Activated CD8-positive, alpha-beta memory T cell treated with anti-CD3 and anti-CD28 coated beads, Interleukin-2, amount 50 U/mL, for 48 hours (primary cell): ENCODE data around the gene NECTIN4.
A peak's percentile ranks its signal among the peaks of the same experiment; 100 is the strongest.
"Not testable (repeated sequence)": the region's sequence is repeated elsewhere in the genome, so short reads cannot be mapped to it uniquely, and the experiment has no call there.

Source experiments
- DNase-seq: peaks from one replicate; pipeline ENCODE4 v3.0.0-alpha.2; 2020

The NECTIN4 gene

DNA sequence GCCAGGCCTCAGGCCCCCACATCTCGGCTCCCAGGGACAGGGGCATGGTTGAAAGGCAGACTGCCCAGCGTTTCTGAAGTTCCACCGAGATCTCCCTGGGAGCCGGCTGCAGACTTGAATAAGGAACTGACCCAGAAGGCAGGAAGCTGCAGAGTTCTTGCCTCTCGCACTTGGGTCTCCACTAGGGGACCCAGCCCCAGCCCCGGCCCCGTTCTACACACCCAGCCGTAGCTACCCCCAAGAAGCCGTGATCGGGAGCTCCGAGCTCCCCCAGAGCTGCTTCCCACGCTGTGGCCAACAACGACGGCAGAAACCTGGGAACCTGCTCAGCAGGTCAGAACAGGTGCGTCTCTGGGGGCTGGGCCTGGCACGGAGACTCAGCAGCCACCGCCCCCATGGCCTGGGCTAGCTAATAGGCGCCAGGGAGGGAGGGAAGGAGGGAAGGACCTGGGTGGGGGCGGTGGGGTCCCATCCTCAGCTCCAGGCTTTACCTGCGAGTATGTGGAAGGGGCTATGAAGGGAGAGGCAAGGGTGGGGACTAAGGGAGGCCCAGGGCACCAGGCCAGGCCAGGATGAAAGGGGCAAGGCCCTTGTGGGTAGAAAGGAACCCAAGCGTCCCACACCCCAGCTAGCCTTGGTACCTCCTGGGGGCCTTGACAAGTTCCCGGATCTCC, at the start of gene NECTIN4:
TSS of gene NECTIN4 (minus strand) at position 308 of the 674 bp plus-strand sequence. CDS start at position 46, 262 bp downstream.
- no peak for DNase-seq

DNA sequence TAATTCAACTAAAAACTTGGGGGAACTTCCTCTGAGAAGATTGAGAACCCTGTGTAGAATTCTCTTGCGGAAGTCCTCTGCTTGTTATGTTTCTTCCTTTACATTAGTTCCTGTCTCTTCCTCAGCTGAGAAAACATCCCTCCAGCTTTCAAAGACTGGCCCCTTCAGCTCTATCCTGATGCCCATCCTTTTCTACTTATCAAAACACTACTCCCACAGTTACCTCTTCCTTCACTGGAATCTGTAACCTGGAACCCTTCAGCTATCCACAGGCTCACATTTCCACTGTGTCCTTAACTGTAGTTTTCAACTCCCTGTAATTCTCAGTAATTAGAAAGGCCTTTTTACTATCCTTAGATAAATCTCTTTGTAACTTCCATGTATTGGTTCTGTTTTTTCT, 49.1 kb upstream of the NECTIN4 start:
- DNase-seq: no peak

DNA sequence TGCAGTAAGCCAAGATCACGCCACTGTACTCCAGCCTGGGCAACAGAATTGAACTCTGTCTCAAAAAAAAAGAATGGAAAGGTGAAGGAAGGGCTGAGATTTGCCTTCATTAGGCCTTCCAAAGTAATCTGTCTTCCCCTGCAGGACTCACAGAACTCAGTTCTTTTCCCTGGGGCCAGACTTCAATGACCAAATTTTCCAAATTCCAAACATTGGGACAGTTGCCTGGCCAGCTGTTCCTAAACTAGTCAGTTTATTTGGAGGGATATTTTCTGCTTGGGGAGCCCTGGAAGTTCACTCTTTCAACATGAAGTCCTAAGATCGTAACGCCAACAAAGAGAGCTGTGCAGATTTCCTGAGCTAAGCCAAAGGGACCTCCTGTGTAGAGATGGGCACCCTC, 48.5 kb upstream of the NECTIN4 start:
- no peak for DNase-seq

DNA sequence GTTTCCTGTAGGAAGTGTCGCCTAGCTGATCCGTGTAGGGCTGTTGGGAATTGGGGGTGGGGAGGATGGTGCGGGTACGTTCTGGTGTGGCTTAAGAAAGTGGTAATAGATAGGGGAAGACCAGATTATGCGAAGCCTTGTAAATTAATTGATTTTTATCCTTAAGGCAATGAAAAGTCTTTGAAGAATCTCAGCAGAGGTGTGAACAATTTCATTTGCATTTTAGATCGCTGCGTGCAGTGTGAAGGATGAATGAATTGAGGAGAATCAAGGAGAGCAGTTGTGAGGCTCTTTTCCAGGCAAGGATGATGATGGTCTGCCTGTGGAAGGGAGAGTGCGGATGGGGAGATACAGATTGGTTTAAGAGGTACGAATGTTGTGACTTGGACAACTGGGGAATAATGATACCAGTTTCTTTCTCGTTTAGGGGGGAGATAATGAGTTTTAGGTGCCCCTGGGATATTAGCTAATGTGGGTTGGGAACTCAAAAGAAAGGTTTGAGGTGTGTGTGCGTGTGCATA, 43.9 kb upstream of the NECTIN4 start:
- no peak for DNase-seq

DNA sequence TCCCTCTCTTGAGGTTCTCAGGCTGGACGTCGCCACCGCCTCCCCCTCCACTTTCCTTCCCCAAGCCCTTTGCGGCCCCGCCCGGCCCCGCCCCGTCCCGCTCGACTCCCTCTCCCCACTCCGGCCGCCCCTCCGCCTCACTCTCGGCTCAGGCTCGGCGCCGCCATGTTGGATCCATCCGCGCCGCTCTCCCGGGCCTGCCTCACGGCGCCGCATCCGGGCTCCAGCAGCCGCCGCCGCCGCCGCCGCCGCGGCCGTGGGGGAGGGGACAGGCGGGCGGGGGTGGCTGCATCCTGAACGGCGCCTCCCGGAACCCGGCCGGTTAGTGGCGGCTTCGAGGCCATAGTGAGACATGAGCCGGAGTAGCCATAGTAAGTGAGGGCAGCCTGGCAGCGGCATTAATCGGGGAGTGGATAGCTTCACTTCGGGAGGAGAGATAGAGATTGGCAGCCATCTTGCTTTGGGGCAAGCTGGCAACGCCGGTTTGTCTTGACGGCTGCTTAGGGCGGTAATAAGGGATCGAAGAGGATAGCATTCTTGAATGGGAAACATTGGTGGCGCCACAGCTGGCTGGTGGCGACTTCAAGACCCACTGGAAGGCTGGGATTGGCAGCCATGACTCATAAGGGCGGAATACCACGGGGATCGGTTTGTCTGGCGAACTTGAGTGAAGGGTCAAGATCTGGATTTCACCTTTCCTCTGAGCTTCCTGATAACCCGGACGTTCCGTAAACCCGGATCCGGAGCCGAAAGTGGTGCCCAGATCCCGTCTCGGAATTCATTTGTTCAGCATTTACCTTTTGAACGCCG, 43.3 kb upstream of the NECTIN4 start, which contains the start of gene DEDD:
TSS of gene DEDD (minus strand) at position 258 of the 810 bp plus-strand sequence. CDS start 8,205 bp downstream, outside the sequence.
- peak; percentile 92 for DNase-seq

DNA sequence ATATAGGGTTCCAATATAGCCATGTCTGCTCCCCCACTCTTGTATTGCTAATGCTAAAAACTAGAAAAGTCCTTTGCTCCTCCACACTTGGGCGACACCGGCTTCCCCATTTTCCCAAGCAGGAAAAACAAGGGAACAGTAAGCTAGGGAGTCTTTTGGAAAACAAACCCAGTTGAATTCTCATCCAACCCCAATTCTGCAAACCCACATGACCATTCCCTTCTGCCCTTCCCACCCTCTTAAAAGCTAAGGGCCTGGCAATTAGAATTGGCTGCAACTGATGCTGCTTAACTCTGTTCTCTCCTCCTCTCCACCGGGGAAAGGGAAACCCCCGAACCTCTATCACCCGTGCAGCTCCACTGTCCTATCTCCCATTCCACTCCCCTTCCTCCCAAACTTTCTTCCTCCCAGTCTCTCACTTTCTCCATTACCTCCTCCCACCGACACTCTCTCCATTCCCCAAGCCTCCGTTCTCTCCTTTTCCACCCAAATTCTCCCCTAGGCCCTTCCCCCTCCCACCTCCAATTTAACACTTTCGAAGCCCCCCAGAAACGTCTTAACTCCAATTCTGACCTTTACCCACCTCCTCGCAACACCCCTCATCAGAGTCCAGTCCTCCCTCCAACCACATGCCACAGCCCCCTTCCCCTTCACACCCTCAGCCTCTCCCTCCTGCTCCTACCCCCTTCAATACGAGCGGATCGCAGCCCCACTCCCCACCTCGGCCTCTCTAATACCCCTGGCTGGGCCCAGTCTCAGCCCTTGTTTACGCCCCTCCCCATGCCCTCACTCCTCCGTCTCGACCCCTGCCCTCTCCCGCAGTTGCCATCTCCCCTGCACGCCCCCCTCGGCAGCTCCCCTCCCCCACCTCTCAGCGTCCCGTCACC, 42.4 kb upstream of the NECTIN4 start:
- no peak for DNase-seq

DNA sequence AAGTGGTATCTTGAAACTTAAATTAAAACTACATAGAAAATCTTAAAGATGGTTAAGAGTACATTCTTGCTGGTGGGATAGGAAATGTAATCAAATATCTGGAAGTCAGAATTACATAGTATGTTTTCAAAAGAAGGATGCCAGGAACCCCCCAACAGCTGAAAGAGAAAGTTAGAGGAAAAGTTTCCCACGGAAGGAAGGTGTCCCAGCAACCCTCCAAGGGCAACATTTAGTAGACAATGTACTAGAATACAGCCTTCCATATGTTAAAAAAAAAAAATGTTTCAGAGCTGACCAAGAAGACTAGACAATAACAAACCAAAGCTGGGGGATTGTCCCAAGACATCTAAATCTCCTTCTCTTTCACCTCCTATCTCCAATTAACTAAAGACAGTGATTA, 40.9 kb upstream of the NECTIN4 start:
- no peak for DNase-seq

DNA sequence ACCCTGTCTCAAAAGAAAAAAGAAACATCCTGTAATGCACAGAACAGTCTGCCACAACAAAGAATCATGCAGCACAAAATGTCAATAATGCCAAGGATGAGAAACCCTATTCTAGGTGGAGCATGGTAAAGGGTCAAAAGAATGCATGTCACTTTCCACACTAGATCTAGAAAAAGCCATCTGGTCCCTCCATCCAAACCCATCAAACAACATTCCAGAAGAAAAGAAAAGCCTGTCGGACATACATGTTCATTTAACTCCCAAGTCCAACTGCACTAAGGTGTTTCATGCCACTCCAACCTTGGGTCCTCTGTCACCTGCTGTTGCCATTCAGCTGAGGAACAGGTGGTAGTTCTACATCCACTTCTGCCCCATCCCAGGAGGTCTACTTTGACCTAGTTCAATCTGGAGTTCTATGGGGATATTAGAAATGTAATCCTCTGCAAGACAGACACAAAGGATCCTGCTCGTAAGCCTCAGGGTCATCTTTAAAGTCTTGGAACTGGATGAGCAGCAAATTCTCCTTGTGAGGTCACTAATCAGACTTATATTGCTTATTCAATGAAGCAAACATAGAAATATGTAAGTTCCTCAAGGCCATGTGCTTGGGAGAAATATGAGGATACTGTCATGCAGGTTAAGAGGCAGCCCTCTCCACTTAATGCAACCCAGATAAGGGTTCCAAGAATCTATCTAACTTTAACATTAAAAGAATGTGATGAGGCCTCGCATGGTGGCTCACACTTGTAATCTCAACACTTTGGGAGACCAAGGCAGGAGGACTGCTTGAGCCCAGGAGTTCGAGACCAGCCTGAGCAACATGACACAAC, 39.4 kb upstream of the NECTIN4 start:
- DNase-seq: no peak

DNA sequence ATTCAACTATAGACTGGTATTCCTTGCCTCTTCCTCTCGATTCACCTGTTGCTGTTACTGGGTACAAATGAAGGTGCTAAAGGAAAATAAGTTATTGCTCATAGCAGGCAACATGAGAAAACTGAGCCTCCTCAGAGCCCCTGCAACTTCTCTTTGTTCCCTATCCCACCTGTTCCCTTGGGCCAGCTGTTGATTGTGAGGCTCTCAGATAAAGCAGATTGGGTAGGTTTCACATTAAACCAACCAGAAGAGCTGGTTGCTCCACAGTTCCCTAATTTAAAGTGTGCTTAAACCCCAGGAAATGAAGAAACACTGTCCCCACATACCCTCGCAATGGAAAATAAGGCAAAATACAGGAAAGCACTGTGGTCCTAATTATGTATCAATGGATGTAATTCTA, 38.3 kb upstream of the NECTIN4 start:
- no peak for DNase-seq

DNA sequence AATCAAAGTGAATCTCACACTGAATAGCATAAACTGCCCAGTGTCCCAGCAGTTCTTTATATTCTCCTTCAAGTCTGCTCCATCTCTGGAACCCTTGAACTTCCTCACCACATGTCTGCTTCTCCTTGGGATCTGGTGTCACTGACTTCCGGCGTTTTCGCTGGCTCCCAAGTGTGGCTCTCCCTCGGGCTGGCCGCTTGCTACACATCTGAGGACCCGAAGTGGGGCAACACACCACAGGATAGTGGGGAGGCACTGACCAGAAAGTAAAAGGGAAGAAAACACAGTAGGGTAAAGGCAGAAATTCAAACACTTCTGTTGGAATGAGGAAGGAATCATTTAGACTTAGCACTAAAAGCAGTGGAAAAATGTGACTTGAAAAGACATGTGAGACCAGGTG, 33.6 kb upstream of the NECTIN4 start:
- DNase-seq: no peak

DNA sequence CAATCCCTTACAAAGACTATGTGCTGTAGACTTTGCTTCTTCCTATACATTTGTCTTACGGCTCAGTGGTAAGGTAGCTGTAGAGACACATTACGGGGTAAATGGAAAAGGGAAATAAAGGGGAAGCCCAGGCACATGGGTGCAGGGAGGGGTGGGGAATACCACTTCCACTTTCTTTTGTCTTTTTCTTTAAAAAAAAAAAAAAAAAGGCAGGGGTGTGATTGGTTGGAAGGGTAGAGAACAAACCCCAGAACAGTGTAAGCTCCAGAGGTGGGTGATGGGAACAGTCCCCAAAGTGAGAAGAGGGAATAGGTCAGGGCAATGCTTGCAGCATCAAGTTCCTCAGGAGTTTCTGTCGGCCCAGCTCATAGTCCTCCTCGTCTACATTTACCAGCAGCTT, 32.5 kb upstream of the NECTIN4 start:
- DNase-seq: no peak

DNA sequence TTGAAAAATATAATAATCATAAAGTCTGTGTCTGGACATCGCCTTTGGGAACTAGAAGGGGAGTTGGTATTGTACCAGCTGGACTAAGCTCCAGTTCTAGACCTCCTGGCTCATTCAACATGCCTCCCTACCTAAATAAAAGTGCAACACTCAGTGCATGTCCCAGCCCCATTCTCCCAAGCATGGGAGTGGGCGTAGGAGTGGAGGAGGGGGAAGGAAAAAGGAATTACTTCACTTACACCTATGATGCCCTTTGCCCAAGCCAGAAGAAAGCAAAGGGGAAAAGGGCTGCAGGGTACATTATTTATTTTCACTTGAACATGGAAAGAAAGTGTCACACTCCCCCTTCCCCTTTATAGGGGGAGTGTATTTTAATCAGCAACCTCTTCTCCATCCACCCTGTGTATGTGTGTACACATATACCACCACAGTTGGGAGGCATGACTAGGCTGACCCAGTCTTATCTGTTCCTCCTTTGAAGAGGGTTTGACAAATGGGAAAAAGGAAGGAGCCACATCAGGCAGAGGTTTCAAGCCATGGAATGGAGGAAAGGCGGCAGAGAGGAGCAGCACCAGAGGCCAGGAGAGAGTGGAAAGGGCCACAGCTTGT, 31.8 kb upstream of the NECTIN4 start:
- no peak for DNase-seq

DNA sequence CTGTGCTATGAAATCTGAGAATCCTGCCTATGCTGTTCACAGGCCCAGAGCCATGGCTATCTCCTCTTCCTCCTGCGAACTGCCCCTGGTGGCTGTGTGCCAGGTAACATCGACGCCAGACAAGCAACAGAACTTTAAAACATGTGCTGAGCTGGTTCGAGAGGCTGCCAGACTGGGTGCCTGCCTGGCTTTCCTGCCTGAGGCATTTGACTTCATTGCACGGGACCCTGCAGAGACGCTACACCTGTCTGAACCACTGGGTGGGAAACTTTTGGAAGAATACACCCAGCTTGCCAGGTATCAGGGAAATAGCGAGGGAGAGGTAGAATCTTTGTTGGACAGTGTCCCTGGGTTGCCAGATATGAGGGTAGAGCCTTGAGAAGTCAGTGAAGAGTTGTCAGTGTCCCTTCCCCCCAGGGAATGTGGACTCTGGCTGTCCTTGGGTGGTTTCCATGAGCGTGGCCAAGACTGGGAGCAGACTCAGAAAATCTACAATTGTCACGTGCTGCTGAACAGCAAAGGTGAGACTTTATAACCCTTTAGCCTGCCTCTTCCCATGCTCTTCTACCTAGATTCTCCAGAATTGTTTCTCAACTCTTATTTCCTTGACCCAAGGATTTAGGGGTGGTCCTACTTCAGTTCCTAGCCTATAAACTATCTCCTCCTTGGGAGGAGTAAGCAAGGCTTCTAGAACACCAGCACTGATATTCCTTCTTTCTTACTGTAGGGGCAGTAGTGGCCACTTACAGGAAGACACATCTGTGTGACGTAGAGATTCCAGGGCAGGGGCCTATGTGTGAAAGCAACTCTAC, 29.9 kb upstream of the NECTIN4 start:
- DNase-seq: peak; percentile 72

DNA sequence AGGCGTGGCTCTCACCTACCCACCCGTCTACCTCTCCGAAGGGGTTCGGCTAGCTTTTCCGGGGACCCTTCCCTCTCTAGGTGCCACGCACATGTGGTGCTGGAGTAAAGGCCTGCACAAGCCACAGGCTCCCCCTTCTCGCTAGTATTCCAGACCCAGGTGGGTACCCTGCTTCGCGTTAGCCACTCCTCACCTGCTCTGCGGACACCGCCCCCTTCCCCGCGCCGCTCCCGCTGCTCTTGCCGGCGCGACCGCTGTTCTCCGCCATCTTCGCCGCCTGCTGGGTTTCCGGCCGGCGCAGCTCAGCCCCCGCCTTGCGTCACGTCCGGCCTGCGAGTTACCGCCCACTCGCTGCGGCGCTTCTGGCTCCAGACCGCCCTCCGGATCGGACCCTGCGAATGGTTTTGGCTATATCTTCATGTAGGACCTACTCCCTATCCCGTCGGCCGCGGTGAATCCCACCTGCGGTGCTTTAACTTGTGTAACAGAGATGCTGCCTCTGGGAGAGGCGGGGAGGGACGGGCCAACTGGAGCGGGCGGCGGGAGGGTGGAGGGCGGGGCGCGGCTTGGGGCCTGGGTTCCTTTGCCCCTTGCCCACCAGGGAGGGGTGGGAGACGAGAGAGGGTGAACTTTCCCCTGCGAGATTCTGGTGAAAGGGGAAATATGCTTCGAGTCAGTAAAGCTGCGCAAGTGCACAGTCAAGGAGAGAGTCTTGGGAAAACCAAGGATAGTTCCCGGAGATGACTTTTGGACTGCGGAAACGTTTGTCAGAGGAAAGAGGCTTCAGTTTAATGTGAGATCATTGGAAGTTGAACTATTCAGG, 28.6 kb upstream of the NECTIN4 start, which contains the start of the genes NIT1 and PFDN2:
TSS of gene NIT1 (plus strand) at position 347 of the 823 bp plus-strand sequence. CDS start at position 419, 72 bp downstream.
TSS of gene PFDN2 (minus strand) at position 279 of the 823 bp plus-strand sequence. CDS start at position 268, 11 bp downstream.
- DNase-seq: peak; percentile 93

DNA sequence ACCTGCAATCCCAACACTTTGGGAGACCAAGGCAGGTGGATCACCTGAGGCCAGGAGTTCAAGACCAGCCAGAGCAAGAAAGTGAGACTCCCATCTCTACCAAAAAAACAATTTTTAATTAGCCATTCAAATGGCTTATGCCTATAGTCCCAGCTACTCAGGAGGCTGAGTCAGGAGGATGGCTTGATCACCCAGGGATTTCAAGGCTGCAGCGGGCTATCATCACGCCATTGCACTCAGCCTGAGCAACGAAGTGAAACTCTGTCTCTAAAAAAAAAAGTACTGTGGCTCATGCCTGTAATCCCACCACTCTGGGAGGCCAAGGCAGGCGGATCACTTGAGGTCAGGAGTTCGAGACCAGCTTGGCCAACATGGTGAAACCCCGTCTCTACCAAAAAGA, 26.6 kb upstream of the NECTIN4 start:
- not testable (repeated sequence) for DNase-seq

DNA sequence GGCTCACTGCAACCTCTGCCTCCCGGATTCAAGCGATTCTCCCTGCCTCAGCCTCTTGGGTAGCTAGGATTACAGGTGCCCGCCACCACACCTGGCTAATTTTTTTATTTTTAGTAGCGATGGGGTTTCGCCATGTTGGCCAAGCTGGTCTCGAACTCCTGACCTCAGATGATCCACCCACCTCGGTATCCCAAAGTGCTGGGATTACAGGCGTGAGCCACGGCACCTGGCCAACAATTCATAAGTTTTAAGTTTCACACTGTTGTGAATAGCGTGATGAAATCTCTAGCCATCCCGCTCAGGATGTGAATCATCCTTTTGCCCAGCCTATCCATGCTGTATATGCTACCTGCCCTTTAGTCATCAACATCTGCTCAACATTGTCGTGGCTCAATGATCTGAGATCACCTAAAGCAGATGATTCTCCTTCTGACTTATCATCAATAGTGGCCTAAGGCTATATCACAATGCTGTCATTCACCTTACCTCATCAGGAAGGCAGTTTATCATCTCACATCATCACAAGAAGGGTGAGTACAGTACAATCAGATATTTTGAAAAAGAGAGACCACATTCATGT, 25.9 kb upstream of the NECTIN4 start:
- DNase-seq: peak; percentile 71

DNA sequence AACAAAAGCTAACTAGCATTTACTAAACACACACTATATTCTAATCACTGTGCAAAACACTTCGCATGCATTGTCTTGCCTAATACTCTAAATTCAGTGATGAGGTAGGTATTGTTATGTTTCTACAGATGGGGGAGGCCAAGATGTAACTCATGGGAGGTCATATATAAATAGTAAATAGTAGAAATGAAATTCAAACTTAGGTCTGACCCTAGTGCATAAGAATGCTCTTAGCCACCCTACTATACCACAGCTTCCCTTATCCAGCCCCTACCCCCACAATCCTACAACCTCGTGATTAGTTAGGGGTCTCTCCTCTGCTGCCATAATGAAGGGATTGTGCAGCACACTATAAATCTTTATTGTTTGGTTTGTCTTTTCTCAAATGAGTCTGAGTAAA, 25.2 kb upstream of the NECTIN4 start:
- DNase-seq: no peak

DNA sequence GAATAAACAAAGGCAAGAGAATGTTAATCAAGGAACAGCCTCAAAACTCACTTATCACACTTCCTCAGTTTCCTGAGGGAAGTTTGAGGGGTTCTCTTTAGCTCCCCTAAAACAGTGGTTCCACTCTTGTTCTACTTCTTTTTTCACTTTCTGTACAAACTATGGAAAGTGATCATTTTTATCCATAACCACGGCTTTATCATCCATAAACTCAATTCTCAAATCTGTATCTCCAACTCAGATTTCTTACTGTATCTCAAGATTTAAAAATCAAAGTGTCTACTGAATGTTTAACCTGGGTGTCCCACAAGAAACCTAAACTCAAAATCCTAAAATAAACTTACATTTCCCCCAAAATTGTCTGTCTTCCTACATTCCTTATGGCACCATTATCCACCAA, 24.6 kb upstream of the NECTIN4 start:
- DNase-seq: no peak

DNA sequence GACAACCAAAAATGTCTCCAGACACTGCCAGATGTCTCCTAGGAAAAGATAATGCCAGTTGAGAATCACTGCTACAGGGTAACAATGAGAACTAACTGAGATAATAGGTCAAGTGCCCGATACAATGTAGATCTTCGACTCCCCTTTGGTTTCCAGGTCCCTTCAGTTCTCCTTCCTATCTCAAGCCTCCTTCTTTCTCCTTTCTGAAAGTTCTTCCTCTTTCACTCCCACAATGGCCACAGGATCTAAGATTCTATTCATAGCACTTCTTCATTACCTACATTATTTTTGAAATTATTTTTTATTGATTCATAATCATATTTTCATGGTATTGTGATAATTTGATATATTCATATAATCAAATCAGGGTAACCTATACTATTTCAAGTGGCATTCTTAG, 22.2 kb upstream of the NECTIN4 start:
- DNase-seq: no peak
